Activated T-cell treated with anti-CD3 and anti-CD28 coated beads, Interleukin-2, amount 50 U/mL, for 1 hour (primary cell): ENCODE data around the gene KIF1A.

Experiments
- DNase-seq: peaks from one replicate; pipeline ENCODE4 v3.0.0-alpha.2; 2020

KIF1A gene

GRCh38 chr2:240760121-240760520 lies 59.9 kb downstream of the KIF1A start:
- DNase-seq = no peak

- DNase-seq = no peak
Measured at GRCh38 chr2:240759459-240759858, 60.6 kb downstream of the KIF1A start.

GRCh38 chr2:240757086-240757614 lies 62.9 kb downstream of the KIF1A start:
- no peak for DNase-seq

GRCh38 chr2:240752209-240752608 lies 67.8 kb downstream of the KIF1A start:
- DNase-seq = no peak

- no peak for DNase-seq
Measured at GRCh38 chr2:240750409-240750808, 69.6 kb downstream of the KIF1A start.

GRCh38 chr2:240749516-240749915 lies 70.5 kb downstream of the KIF1A start:
- DNase-seq = no peak

- DNase-seq = no peak
Measured at GRCh38 chr2:240747256-240747655, 72.8 kb downstream of the KIF1A start.

GRCh38 chr2:240746671-240747070 lies 73.3 kb downstream of the KIF1A start:
- no peak for DNase-seq

- DNase-seq = no peak
Measured at GRCh38 chr2:240745962-240746361, 74.1 kb downstream of the KIF1A start.

- DNase-seq = no peak
Measured at GRCh38 chr2:240745456-240745855, 74.6 kb downstream of the KIF1A start.

- no peak for DNase-seq
Measured at GRCh38 chr2:240742602-240743095, 77.4 kb downstream of the KIF1A start.

GRCh38 chr2:240741091-240741490 lies 78.9 kb downstream of the KIF1A start:
- no peak for DNase-seq

- DNase-seq = peak; percentile 48
Measured at GRCh38 chr2:240739797-240740196, 80.2 kb downstream of the KIF1A start.

- DNase-seq = no peak
Measured at GRCh38 chr2:240737958-240738357, 82.1 kb downstream of the KIF1A start.

GRCh38 chr2:240737512-240737911 lies 82.5 kb downstream of the KIF1A start:
- no peak for DNase-seq

GRCh38 chr2:240736281-240737250 lies 83.5 kb downstream of the KIF1A start:
- no peak for DNase-seq

- DNase-seq = no peak
Measured at GRCh38 chr2:240735476-240735875, 84.5 kb downstream of the KIF1A start.

GRCh38 chr2:240734756-240735155 lies 85.3 kb downstream of the KIF1A start:
- no peak for DNase-seq

GRCh38 chr2:240733803-240734495 lies 86.1 kb downstream of the KIF1A start:
- DNase-seq = peak; percentile 32

- DNase-seq = no peak
Measured at GRCh38 chr2:240732911-240733622, 87.0 kb downstream of the KIF1A start.

GRCh38 chr2:240732184-240732583 lies 87.8 kb downstream of the KIF1A start:
- DNase-seq = no peak

- DNase-seq = no peak
Measured at GRCh38 chr2:240731178-240731545, 88.9 kb downstream of the KIF1A start.
